ES-I3 (cell line): Measurements from ENCODE around the gene STON2.
A peak's percentile ranks its signal among the peaks of the same experiment; 100 is the strongest.

Source experiments
- H3K36me3 ChIP-seq: 2 replicates; pipeline ENCODE4 v1.6.1; 2013; ENCODE audit warnings: mild to moderate bottlenecking, low read length, control low read depth, moderate library complexity; ENCODE audit not compliant: insufficient read depth
- H3K4me1 ChIP-seq: 2 replicates; pipeline ENCODE4 v1.6.1; 2013; ENCODE audit warnings: mild to moderate bottlenecking, control low read depth, low read length; ENCODE audit not compliant: insufficient read depth
- H3K9ac ChIP-seq: 2 replicates; pipeline ENCODE4 v1.6.1; 2013; ENCODE audit warnings: low read depth, mild to moderate bottlenecking, low read length, moderate library complexity
- H3K9me3 ChIP-seq: 2 replicates; pipeline ENCODE4 v1.6.1; 2013; ENCODE audit warnings: mild to moderate bottlenecking, low read length, moderate library complexity; ENCODE audit not compliant: control insufficient read depth, insufficient read depth

The STON2 gene, protein sequence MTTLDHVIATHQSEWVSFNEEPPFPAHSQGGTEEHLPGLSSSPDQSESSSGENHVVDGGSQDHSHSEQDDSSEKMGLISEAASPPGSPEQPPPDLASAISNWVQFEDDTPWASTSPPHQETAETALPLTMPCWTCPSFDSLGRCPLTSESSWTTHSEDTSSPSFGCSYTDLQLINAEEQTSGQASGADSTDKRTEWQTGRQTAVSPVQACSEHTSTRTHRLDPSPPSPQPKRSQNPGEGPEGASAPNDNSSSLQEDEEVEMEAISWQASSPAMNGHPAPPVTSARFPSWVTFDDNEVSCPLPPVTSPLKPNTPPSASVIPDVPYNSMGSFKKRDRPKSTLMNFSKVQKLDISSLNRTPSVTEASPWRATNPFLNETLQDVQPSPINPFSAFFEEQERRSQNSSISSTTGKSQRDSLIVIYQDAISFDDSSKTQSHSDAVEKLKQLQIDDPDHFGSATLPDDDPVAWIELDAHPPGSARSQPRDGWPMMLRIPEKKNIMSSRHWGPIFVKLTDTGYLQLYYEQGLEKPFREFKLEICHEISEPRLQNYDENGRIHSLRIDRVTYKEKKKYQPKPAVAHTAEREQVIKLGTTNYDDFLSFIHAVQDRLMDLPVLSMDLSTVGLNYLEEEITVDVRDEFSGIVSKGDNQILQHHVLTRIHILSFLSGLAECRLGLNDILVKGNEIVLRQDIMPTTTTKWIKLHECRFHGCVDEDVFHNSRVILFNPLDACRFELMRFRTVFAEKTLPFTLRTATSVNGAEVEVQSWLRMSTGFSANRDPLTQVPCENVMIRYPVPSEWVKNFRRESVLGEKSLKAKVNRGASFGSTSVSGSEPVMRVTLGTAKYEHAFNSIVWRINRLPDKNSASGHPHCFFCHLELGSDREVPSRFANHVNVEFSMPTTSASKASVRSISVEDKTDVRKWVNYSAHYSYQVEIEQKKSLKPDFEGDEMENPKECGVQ

DNA sequence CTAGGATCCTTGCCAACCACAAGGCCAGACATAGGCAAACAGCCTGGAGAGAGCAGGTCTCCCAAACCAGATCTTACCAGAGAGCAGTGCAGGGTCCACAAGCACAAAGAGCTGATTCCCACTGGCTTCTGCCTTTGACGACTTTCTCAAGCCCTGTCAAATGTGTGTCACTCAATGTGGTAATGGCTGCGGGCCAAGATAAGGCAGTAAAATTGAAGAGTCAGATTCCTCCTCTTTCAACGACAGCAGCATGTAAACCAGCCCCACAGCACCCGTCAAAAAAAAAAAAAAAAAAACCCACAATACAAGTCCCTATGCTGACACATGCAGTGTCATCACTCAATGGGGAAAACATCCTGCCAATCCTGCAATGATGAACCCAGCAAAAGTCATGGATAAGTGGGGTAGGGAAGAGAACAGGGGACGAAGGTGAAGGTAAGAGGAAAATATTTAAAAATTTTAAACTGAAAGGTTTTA is at the start of gene STON2:
STON2 (minus strand) TSS at position 123 of the 477 bp plus-strand sequence. CDS start 1,942 bp downstream, outside the sequence.
- H3K4me1 ChIP-seq: 0 out of 2 replicates have a peak, but pooled peaks cover 7% of the 10 kb centered on the region
- no peak within 1 kb of the TSS for H3K9ac ChIP-seq
- no peaks in the 10 kb centered on the region; the same call in 1 of the 2 replicates for H3K9me3 ChIP-seq
- H3K36me3 ChIP-seq: peaks cover 4% of the 10 kb centered on the region; the same call in 1 of the 2 replicates

DNA sequence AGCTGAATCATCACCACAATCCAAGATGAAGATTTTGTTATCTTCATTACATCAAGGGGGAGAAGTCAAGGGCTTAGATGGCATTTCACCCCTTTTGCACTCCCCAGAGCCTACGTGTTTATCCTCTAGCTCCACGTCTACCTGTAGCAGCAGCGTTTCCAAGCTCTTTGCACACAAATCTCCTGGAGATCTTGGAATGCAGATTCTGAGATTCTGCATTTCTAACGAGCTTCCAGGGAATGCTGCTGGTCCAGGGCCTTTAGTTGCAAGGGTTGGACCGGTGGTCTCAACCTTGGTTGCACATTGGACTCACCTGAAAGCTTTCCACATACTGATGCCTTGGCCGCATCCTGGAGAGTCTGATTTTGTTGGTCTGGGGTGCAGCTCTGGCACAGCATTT is 49.5 kb upstream of the STON2 start:
- H3K9ac ChIP-seq: peak overlapping the region; percentile 29
- peaks cover 19% of the 10 kb centered on the region for H3K4me1 ChIP-seq
- H3K9me3 ChIP-seq: no peaks in the 10 kb centered on the region
- no peaks in the 10 kb centered on the region for H3K36me3 ChIP-seq

DNA sequence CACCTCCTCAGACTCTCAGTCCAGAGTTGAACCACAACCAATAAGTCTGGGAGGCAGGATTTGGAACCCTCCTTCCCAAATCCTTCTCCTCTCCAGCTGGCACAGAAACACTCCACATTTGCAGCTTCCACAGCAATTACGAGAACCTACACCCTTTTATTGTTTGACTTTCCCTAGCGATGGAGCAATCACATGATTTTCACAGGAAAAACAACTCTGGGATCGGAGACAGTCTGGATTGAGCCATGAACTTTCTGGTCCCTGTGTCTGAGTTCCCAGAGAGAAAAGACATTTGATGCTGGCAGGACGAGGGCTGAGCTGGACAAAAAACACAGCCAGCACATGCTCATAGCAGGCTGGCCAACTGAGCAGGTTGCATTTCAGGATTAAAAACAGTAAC is 49.0 kb upstream of the STON2 start:
- Histone ChIP-seq H3K9ac (no peak overlapping the region), H3K4me1 (peaks cover 19% of the 10 kb centered on the region), H3K36me3 (no peaks in the 10 kb centered on the region), H3K9me3 (no peaks in the 10 kb centered on the region)

DNA sequence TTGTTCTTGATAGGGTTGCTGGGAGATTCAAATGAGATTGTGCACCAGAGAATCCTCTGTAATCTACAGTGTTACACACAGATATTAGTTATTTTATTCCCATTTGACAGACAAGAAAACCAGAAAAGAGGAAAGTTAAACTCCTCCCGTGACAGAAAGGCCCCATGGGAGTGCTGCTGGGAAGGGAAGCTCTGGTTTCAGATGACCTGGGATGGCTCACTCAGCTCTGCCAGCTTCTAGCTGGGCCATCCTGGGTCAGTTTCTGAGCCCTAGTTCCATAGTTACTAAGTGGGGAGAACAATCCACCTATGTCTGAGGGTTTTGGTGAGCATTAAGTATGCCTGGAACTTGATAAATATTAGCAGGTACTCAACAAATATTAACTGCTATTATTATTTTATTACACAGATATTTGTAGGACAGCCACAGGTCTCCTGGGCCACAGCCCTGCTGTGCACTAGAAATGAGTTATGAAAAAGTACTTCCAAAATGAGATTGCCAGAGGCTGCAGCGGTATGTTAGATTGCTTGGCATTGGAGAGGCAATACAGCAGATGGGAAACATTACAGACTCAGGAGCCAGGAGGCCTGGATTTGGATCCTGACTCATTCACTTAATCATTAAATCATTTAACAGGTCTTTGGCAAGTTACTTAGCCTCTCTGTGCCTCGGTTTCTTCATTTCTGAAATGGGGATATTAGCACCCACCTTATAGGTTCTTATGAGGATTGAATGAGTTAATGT is 47.1 kb upstream of the STON2 start:
- Histone ChIP-seq H3K9ac (no peak overlapping the region), H3K9me3 (no peaks in the 10 kb centered on the region), H3K36me3 (no peaks in the 10 kb centered on the region), H3K4me1 (peaks cover 15% of the 10 kb centered on the region)

DNA sequence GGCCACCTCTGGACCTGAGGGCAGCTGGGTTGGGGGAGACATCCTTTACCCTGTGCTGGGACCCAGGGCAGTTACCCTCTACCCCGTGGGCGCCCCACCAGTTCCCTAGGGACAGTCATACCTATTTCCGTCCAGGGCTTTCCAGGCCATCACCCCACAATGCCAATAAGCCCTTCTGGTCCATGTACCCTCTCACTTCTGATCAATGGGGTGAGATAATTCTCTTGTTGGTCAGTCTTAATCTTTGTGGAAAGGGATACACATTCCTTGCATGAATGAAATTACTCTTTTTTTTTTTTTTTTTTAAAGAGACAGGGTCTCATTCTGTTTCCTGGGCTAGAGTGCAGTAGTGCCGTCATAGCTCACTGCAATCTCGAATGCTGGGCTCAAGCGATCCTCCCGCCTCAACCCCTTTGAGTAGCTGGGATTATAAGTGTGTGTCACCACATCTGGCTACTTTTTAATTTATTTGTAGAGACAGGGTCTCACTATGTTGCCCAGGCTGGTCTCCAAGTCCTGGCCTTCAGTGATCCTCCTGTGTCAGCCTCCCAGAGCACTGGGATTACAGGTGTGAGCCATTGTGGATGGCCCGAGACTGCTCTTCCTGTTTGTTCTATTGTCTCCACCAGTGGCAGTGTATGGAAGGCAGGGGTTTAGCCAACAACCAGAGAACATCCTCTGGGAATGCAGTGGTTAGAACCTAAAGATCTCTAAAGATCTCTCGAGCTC is 46.3 kb upstream of the STON2 start:
- H3K4me1 ChIP-seq: peaks cover 15% of the 10 kb centered on the region
- no peaks in the 10 kb centered on the region for H3K9me3 ChIP-seq
- H3K36me3 ChIP-seq: no peaks in the 10 kb centered on the region
- no peak overlapping the region for H3K9ac ChIP-seq

DNA sequence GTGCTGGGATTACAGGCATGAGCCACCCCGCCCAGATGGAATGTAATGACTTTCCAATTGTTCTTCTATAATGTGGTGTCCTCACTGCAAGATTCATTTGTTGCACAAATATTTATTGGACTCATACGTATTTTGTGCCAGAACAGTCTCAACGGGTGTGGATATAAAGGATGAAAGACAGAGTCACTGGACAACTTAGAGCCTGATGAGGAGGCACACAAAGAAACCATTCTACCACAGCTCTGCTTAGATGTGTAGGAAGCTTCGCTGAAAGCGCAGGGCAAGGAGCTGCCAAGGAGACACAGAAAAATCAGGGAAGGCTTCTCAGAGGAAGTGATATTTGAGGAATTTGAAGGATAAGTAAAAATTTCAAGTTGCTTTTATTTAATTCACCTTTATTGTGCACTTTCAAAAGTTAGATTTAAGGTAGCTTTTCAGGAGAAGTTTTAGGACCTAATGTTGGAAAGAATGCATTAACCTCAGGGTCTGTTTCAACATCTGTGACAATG is 41.6 kb upstream of the STON2 start:
- Histone ChIP-seq H3K9me3 (no peaks in the 10 kb centered on the region), H3K9ac (no peak overlapping the region), H3K36me3 (no peaks in the 10 kb centered on the region), H3K4me1 (no peaks in the 10 kb centered on the region; the same call in 1 of the 2 replicates)

DNA sequence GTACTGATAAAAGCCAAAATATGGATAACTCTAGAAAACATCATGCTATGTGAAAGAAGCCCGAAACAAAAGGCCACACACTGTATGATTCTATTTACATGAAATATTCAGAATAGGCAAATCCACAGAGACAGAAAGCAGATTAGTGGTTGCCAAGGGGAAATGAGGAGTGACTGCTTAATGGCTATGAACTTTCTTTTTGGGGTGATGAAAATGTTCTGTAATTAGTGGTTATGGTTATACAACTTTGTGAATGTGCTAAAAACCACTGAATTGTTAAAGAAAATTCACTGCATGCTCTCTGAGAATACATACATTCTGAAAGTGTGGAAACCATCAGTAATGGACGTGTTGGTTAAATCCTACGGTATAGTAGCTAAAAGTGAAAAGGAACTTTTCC is 39.9 kb upstream of the STON2 start:
- H3K9ac ChIP-seq: no peak overlapping the region
- no peaks in the 10 kb centered on the region for H3K9me3 ChIP-seq
- no peaks in the 10 kb centered on the region for H3K36me3 ChIP-seq
- H3K4me1 ChIP-seq: no peaks in the 10 kb centered on the region

DNA sequence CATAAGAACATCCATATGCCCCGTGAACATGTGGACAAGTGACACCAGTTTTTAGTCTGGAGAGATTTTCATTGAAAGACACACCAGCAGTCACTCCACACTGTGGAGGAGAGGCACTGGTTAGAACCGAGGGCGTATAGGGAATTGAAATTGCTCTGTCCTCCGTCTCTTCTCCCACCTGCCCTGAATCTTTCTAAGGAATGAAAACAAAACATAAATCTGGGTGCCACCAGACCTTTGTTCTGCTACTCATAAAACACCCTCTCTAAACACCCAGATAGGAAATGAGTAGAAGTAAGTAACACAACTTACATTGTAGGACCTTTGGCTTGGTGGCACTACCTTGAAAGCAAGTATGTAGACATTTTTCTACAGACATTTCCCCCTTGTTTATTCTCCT is 37.1 kb upstream of the STON2 start:
- Histone ChIP-seq H3K4me1 (peaks cover 13% of the 10 kb centered on the region), H3K9ac (peak overlapping the region; percentile 80; the same call in 1 of the 2 replicates), H3K36me3 (no peaks in the 10 kb centered on the region), H3K9me3 (no peaks in the 10 kb centered on the region)

DNA sequence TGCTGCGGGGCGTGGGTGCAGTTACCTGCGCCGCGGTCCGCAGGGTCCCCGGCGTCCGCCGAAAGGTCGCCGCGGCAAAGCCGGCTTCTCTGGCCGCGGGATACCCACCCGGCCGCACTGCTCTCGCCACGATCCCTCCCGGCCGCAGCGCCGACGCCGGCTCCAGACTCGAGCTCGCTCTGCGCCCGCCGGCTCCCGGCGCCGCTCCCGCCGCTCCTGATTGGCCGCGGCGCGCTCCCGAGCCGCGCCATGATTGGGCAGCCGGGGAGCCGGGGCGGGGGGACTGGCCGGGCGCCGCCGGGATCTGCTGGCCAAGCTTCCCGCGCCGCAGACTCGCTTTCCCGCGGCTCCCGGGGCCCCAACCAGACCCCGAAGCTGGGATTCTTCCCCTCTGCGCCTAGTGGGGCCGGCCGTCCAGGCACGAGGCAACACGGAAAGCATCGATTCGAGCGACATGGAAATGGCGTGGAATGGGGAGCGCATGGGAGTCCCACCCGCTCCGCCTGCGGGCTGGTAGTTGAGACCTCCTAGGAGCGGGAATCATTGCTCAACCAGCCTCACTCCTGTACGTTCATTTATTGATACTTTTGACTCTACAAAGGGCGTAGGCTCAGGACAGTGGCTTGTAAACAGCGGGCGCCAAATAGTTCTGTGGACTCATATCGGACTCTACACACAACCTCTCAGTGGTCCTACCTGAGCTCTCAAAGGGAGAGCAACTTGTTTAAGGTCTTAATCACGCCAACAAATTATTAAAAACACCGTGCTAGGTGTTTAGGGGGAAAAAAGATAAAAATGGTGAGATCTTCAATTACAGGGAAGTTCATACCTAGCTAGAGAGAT is 36.4 kb upstream of the STON2 start:
- H3K36me3 ChIP-seq: no peaks in the 10 kb centered on the region
- H3K9ac ChIP-seq: peak overlapping the region; percentile 80
- peaks cover 13% of the 10 kb centered on the region for H3K4me1 ChIP-seq
- H3K9me3 ChIP-seq: no peaks in the 10 kb centered on the region

DNA sequence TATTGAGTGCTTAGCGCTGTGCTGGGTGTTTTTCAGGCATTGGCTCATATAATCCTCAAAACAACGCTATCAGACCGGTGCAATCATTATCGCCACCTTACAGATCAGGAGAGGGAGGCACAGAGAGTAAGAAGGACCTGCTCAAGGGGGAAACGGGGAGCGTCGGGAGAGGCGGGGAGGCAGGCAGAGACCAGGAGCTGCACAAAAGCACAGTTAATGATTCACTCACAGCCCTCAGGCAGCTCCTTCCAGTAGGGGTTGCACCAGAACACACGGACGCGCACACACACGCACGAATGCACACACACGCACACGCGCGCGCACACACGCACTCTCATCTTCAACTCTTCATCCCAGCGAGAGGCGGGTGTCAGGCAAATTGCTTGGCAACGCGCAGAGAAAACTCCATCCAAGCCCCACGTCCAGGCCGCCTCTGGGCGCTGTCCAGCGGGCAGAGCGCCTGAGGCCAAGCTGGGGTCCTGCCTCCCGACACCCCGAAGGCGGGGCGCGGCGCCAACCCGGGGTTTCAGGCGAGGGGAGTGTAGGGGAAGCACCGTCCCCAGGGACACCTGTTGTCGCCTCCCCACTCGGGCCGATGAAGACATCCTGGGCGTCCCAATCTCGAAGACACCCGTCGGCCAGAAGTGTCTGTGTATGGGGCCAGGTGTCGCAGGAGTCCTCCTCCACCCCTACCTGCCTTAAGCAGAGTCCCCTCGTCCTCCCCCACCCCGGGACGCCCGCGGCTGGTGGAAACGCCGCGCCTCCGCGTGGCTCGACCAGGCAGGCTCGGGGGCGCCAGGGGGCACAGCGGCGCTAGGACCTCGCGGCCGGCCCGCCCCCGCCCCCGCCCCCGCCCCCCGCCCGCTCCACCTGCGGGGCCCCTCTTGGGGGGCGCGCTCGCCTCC is 35.5 kb upstream of the STON2 start:
- peak overlapping the region; percentile 80 for H3K9ac ChIP-seq
- H3K36me3 ChIP-seq: no peaks in the 10 kb centered on the region
- no peaks in the 10 kb centered on the region for H3K9me3 ChIP-seq
- peaks cover 13% of the 10 kb centered on the region for H3K4me1 ChIP-seq

DNA sequence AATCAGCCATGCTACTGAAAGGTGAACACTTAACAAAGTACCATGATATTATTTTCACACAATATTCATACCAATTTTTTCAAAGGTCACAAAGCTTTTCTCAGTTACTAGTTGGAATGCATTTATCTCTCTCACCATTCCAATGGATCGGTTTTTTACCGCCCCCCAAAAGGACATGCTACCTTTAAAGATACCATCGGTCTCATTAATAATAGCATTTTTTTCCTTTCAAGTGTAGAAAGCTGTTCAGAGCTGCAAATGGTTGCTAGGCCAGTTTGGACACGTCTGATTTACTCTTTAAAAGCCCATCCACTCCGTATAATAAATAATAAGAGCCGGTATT is 34.9 kb upstream of the STON2 start:
- Histone ChIP-seq H3K9me3 (no peaks in the 10 kb centered on the region), H3K4me1 (peaks cover 13% of the 10 kb centered on the region), H3K36me3 (no peaks in the 10 kb centered on the region), H3K9ac (peak overlapping the region; percentile 45)

DNA sequence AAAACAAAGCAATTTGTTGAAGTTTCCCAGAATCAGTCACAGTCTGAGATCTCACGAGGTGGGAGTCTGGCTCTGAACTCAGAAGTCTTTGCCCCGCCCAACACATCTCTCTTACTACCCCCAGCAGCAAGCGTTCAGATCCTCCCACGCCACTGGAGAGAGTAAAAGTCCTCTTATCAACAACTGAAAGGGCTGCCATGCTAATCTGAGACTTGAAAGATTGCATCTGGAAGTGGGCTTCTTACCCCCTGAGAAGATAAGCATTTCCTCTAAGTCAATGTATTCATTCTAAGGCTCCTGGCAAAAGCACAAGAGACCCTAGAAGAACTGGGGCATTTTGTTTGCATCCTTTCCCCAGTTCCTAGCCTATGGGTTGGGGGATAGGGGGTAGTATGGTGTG is 34.1 kb upstream of the STON2 start:
- Histone ChIP-seq H3K36me3 (no peaks in the 10 kb centered on the region), H3K9ac (peak overlapping the region; percentile 33), H3K9me3 (no peaks in the 10 kb centered on the region), H3K4me1 (peaks cover 13% of the 10 kb centered on the region)
